ENCODE results near the gene SMCO4.

Gene SMCO4

DNA sequence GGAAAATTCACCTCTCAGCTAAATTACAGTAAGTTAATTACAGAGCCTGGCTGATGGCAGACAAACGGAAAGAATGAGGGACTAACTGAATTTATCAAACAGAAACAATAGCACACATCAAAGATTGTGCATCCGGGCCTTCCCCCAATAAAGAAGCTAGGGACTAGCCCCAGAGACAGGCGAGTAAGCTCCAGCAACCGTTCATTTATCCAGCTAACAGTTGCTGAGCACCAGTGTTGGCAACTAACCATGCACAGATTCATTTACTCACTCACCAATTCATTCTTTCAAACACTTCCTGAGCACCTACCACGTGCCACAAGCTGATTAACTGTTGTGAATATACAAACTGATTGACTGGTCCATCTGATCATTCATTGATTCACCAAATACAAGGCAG, 51.2 kb downstream of the SMCO4 start:
- H3K27me3 ChIP-seq (replicated peaks; ENCODE audit: control insufficient read depth, insufficient read depth, low read length): no peaks in the 10 kb centered on the region
- DNase-seq (ENCODE audit: extremely low read depth, insufficient read length): no peak
- no peak overlapping the region for H3K4me3 ChIP-seq (replicated peaks; ENCODE audit: low read depth, low read length)
- TF ChIP-seq, protein P1, sequence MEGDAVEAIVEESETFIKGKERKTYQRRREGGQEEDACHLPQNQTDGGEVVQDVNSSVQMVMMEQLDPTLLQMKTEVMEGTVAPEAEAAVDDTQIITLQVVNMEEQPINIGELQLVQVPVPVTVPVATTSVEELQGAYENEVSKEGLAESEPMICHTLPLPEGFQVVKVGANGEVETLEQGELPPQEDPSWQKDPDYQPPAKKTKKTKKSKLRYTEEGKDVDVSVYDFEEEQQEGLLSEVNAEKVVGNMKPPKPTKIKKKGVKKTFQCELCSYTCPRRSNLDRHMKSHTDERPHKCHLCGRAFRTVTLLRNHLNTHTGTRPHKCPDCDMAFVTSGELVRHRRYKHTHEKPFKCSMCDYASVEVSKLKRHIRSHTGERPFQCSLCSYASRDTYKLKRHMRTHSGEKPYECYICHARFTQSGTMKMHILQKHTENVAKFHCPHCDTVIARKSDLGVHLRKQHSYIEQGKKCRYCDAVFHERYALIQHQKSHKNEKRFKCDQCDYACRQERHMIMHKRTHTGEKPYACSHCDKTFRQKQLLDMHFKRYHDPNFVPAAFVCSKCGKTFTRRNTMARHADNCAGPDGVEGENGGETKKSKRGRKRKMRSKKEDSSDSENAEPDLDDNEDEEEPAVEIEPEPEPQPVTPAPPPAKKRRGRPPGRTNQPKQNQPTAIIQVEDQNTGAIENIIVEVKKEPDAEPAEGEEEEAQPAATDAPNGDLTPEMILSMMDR (IDR thresholded peaks at IDR 0.05; ENCODE audit: insufficient read depth, low read length, poor library complexity, severe bottlenecking): no peak
- peaks cover 1% of the 10 kb centered on the region; the same call in 1 of the 2 replicates for H3K36me3 ChIP-seq (ENCODE audit: control insufficient read depth, insufficient read depth, low read length)

DNA sequence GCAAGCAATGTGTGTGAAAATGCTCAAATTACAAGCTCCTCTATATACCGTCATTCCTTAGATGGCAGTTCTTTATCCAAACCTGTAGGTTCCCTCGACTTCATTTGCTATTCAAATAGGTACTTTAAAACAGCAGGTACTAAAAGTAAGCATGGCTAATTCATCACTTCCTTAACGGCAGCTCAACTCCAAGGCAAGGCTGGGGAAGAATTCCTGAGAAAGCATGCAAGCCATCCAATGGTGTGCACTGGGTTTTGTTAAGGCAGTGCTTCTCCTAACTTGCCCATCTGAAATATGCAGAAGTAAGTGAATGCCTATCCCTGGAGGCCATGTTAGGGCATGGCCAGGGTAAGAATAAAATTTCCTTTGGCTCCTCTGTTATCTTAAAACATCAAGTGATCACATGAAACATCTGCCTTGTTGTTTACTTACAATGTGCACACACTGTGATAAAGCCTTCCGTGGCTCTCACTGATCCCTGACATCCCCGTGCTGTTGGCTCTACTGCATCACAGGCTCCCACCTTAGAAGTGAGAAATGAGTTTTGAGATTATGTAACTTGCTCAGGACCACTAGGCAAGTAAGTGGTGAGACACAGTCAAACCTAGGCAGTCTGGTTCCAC, 52.1 kb downstream of the SMCO4 start:
- no peak overlapping the region for H3K4me3 ChIP-seq (replicated peaks; ENCODE audit: low read depth, low read length)
- DNase-seq (ENCODE audit: extremely low read depth, insufficient read length): no peak
- H3K36me3 ChIP-seq (ENCODE audit: control insufficient read depth, insufficient read depth, low read length): peaks cover 1% of the 10 kb centered on the region; the same call in 1 of the 2 replicates
- TF ChIP-seq, protein P1 (IDR thresholded peaks at IDR 0.05; ENCODE audit: insufficient read depth, low read length, poor library complexity, severe bottlenecking): no peak
- no peaks in the 10 kb centered on the region for H3K27me3 ChIP-seq (replicated peaks; ENCODE audit: control insufficient read depth, insufficient read depth, low read length)

DNA sequence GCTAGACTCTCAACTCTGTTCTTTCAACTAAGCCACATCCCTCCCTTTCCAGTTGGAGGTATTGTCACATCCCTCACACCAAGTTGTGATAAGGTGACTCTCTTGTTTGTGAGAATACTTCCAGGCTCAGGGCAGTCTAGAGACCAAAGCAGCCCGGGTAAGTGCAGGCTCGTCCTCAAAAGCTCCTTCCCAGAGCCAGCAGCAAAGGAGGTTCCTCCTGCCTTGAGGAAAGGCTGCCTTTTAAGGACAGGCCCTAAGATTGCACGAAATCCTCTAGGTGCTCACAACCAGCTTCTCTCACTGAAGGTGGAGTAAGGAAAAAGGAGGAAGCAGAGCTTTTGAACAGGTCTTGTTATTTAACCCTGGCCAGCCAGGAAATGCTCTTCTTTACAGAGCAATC, 53.4 kb downstream of the SMCO4 start:
- Histone ChIP-seq H3K4me3 (replicated peaks; ENCODE audit: low read depth, low read length) (no peak overlapping the region), H3K36me3 (ENCODE audit: control insufficient read depth, insufficient read depth, low read length) (peaks cover 1% of the 10 kb centered on the region; the same call in 1 of the 2 replicates), H3K27me3 (replicated peaks; ENCODE audit: control insufficient read depth, insufficient read depth, low read length) (no peaks in the 10 kb centered on the region)
- TF ChIP-seq, protein P1 (IDR thresholded peaks at IDR 0.05; ENCODE audit: insufficient read depth, low read length, poor library complexity, severe bottlenecking): no peak
- DNase-seq (ENCODE audit: extremely low read depth, insufficient read length): no peak

DNA sequence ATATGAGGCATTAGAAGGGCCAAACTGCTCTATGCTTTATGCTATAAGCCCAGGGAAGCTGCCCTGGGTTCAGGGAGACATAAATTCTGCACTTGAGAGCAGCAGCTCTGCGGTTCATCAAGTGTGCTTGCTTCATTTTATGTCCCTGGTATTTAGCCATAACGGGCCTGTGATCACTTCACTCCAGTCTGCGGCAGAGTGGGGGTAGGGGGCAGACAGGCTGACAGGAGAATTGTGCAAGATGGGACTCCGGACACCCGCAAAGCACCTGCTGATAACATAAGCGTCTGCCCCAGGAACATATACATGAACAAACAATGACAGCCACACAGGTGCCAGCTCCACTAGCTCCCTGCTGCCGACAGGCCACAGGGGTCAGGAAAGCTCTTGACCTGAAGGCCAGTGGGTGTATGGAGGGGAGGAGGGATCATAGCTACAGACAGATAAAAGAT, 56.1 kb downstream of the SMCO4 start:
- no peak overlapping the region for H3K4me3 ChIP-seq (replicated peaks; ENCODE audit: low read depth, low read length)
- H3K36me3 ChIP-seq (ENCODE audit: control insufficient read depth, insufficient read depth, low read length): peaks cover 1% of the 10 kb centered on the region; the same call in 1 of the 2 replicates
- TF ChIP-seq, protein P1 (IDR thresholded peaks at IDR 0.05; ENCODE audit: insufficient read depth, low read length, poor library complexity, severe bottlenecking): no peak
- no peak for DNase-seq (ENCODE audit: extremely low read depth, insufficient read length)
- no peaks in the 10 kb centered on the region for H3K27me3 ChIP-seq (replicated peaks; ENCODE audit: control insufficient read depth, insufficient read depth, low read length)

DNA sequence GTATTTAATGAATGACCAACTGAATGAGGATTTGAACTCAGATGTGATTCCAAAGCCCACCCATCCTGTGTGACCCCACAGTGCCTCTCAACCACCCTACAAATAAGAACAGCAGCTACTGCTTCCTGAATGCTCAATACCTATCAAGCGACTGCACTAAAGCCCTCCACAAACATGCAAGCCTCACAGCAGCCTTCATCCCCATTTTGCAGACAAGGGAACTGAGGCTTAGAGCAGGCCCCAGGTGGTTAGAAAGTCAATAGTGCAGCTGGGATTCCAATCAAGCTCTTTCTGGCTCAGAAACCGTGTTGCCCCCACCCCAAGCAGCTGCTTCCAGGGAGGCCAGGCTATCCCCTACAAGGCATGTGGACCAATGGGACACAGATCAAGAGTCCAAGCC, 57.2 kb downstream of the SMCO4 start:
- Histone ChIP-seq H3K27me3 (replicated peaks; ENCODE audit: control insufficient read depth, insufficient read depth, low read length) (no peaks in the 10 kb centered on the region), H3K4me3 (replicated peaks; ENCODE audit: low read depth, low read length) (no peak overlapping the region), H3K36me3 (ENCODE audit: control insufficient read depth, insufficient read depth, low read length) (peaks cover 1% of the 10 kb centered on the region; the same call in 1 of the 2 replicates)
- TF ChIP-seq, protein P1 (IDR thresholded peaks at IDR 0.05; ENCODE audit: insufficient read depth, low read length, poor library complexity, severe bottlenecking): no peak
- no peak for DNase-seq (ENCODE audit: extremely low read depth, insufficient read length)

Data from GM06990 (cell line).